ENCODE measurements around the gene PIK3R5.

DNA sequence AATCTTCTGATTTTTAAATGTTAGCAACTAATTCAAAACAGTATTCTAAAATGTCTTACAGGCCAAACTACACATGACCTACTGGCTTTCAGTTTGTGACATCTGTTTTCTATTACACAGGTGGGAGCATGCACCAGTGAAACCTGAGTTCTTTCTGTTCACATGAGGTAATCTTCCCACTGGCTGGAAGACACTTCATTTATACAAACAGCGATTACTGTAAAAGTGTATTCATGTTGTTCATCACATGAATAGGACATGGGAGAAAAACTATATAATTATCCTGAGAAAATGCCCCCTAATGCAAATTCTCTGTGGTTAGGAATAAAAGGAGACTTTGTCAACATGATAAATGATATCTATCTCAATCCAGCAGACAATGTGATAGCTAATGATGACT, 11.1 kb upstream of the PIK3R5 start:
- TF ChIP-seq, protein P1, sequence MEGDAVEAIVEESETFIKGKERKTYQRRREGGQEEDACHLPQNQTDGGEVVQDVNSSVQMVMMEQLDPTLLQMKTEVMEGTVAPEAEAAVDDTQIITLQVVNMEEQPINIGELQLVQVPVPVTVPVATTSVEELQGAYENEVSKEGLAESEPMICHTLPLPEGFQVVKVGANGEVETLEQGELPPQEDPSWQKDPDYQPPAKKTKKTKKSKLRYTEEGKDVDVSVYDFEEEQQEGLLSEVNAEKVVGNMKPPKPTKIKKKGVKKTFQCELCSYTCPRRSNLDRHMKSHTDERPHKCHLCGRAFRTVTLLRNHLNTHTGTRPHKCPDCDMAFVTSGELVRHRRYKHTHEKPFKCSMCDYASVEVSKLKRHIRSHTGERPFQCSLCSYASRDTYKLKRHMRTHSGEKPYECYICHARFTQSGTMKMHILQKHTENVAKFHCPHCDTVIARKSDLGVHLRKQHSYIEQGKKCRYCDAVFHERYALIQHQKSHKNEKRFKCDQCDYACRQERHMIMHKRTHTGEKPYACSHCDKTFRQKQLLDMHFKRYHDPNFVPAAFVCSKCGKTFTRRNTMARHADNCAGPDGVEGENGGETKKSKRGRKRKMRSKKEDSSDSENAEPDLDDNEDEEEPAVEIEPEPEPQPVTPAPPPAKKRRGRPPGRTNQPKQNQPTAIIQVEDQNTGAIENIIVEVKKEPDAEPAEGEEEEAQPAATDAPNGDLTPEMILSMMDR (IDR thresholded peaks at IDR 0.05; ENCODE audit: low read depth, low read length): no peak
- TF ChIP-seq POLR2A (IDR thresholded peaks at IDR 0.05; ENCODE audit: extremely low read depth, insufficient read length) (no peak), MYC (IDR thresholded peaks at IDR 0.05; ENCODE audit: low read depth, low read length) (no peak)
- TF ChIP-seq, protein P2, sequence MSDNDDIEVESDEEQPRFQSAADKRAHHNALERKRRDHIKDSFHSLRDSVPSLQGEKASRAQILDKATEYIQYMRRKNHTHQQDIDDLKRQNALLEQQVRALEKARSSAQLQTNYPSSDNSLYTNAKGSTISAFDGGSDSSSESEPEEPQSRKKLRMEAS (IDR thresholded peaks at IDR 0.05; ENCODE audit: low read depth, low read length): no peak
